H1 (cell line): ENCODE data around the gene CYB5R3. TPM values are rescaled to one million over a fixed set of nuclear protein-coding genes. Genes with fewer than 3 reads are reported as not detected.
A peak's percentile ranks its signal among the peaks of the same experiment; 100 is the strongest.

Experiments
- CTCF ChIA-PET: fragments of 300-600 bp; sonication (Branson Sonifier 250); formaldehyde crosslinking; loops from one replicate; lab custom pipeline; 2021; ENCODE audit not compliant: partially characterized antibody; lab: Charles Lee
- POLR2A ChIA-PET: fragments of 300-600 bp; sonication (Branson Sonifier 250); formaldehyde crosslinking; loops from one replicate; lab custom pipeline; 2021; ENCODE audit warnings: inconsistent platforms; ENCODE audit not compliant: partially characterized antibody; lab: Charles Lee
- DNase-seq, 2 experiments: peaks; one replicate each; pipeline versions ENCODE4 v3.0.0 to v3.0.0-alpha.2; 2010 to 2022; ENCODE audit warnings: low spot score in 2 of 2, low read depth in 1 of 2, mixed read lengths in 1 of 2
- FAIRE-seq: peaks from 2 replicates; lab custom pipeline; 2011; peaks lifted over from hg19 to GRCh38; lab: Jason Lieb, UNC
- H2AFZ ChIP-seq: 2 replicates; pipeline ENCODE4 v1.8.1; 2012; ENCODE audit warnings: low read length, inconsistent platforms
- H2AK5ac ChIP-seq: 2 replicates; pipeline ENCODE4 v1.6.1; 2013; ENCODE audit warnings: low read depth, low read length
- H2BK120ac ChIP-seq: replicated peaks from 2 replicates; pipeline ENCODE3; 2013; ENCODE audit warnings: low read depth, low read length, inconsistent platforms
- H2BK12ac ChIP-seq: 2 replicates; pipeline ENCODE4 v1.6.1; 2013; ENCODE audit warnings: low read depth, low read length
- H2BK15ac ChIP-seq: 2 replicates; pipeline ENCODE4 v1.6.1; 2013; ENCODE audit warnings: low read length
- H2BK20ac ChIP-seq: 2 replicates; pipeline ENCODE4 v1.6.1; 2013; ENCODE audit warnings: low read length
- H2BK5ac ChIP-seq: 2 replicates; pipeline ENCODE4 v1.6.1; 2013; ENCODE audit warnings: low read depth, low read length
- H3K14ac ChIP-seq: 2 replicates; pipeline ENCODE4 v1.6.1; 2013; ENCODE audit warnings: inconsistent platforms; ENCODE audit not compliant: insufficient read length
- H3K18ac ChIP-seq: 2 replicates; pipeline ENCODE4 v1.6.1; 2013; ENCODE audit warnings: low read length; ENCODE audit errors: extremely low read depth
- H3K23ac ChIP-seq: 2 replicates; pipeline ENCODE4 v1.6.1; 2013; ENCODE audit warnings: inconsistent platforms; ENCODE audit not compliant: insufficient read length
- H3K23me2 ChIP-seq: 2 replicates; pipeline ENCODE4 v1.6.1; 2013; ENCODE audit warnings: low read depth, low read length
- H3K27ac ChIP-seq: 2 replicates; pipeline ENCODE4 v1.6.1; 2011; ENCODE audit warnings: low read depth, low read length, inconsistent platforms
- H3K27me3 ChIP-seq, 4 experiments: replicated peaks in 1 of 4; 1 replicate in 1 of 4; 2 replicates in 3 of 4; pipeline versions ENCODE4 v1.6.1 to v1.8.1; 2011 to 2013; ENCODE audit warnings: low read length in 3 of 4, mild to moderate bottlenecking in 3 of 4, inconsistent platforms in 2 of 4, mixed read lengths in 2 of 4, moderate library complexity in 1 of 4; ENCODE audit not compliant: control insufficient read depth in 3 of 4, insufficient read depth in 3 of 4; ENCODE audit errors: extremely low read depth in 1 of 4
- H3K36me3 ChIP-seq, 4 experiments: 2 replicates each; pipeline versions ENCODE4 v1.6.1 to v1.8.1; 2011 to 2013; ENCODE audit warnings: mild to moderate bottlenecking in 4 of 4, low read length in 3 of 4, moderate library complexity in 2 of 4, control low read depth in 1 of 4, inconsistent platforms in 1 of 4; ENCODE audit not compliant: insufficient read depth in 4 of 4, control insufficient read depth in 2 of 4
- H3K4ac ChIP-seq: replicated peaks from 2 replicates; pipeline ENCODE3; 2013; ENCODE audit warnings: low read length, low read depth, mixed read lengths, inconsistent platforms; ENCODE audit not compliant: insufficient read length
- H3K4me1 ChIP-seq, 4 experiments: replicated peaks in 1 of 4; 1 replicate in 1 of 4; 2 replicates in 3 of 4; pipeline versions ENCODE4 v1.6.1 to v1.8.1; 2011 to 2013; ENCODE audit warnings: low read length in 3 of 4, inconsistent platforms in 2 of 4, mixed read lengths in 1 of 4; ENCODE audit not compliant: insufficient read depth in 4 of 4, control insufficient read depth in 3 of 4
- H3K4me2 ChIP-seq, 2 experiments: 2 replicates each; pipeline versions ENCODE4 v1.6.1 to v1.8.1; 2011 to 2013; ENCODE audit warnings: low read depth in 2 of 2, low read length in 2 of 2, control low read depth in 1 of 2, inconsistent platforms in 1 of 2, mild to moderate bottlenecking in 1 of 2; ENCODE audit not compliant: insufficient read depth in 1 of 2
- H3K4me3 ChIP-seq, 4 experiments: fragments of 200-600, 300-600 bp in 1 of 4; sonication (generic), shearing (Covaris generic), sonication (Bioruptor Twin) in 1 of 4; 2 replicates each; pipeline versions ENCODE4 v1.5.1 to v1.8.1; 2011 to 2016; ENCODE audit warnings: low read length in 4 of 4, low read depth in 3 of 4, control low read depth in 2 of 4, inconsistent platforms in 2 of 4, mild to moderate bottlenecking in 2 of 4, mixed read lengths in 1 of 4, moderate library complexity in 1 of 4; ENCODE audit not compliant: insufficient read depth in 2 of 4; ENCODE audit errors: extremely low read depth in 1 of 4
- H3K56ac ChIP-seq: replicated peaks from 2 replicates; pipeline ENCODE3; 2013; ENCODE audit warnings: low read depth, mild to moderate bottlenecking, mixed read lengths, low read length, inconsistent platforms; ENCODE audit not compliant: insufficient read length
- H3K79me1 ChIP-seq: 2 replicates; pipeline ENCODE4 v1.6.1; 2013; ENCODE audit warnings: low read depth, low read length, control low read depth
- H3K79me2 ChIP-seq, 2 experiments: 2 replicates each; pipeline versions ENCODE4 v1.6.1 to v1.8.1; 2012 to 2013; ENCODE audit warnings: low read length in 2 of 2, mild to moderate bottlenecking in 2 of 2, inconsistent platforms in 1 of 2; ENCODE audit not compliant: insufficient read depth in 2 of 2, control insufficient read depth in 1 of 2
- H3K9ac ChIP-seq, 4 experiments: replicated peaks in 1 of 4; 1 replicate in 1 of 4; 2 replicates in 3 of 4; pipeline versions ENCODE4 v1.6.1 to v1.8.1; 2011 to 2013; ENCODE audit warnings: low read depth in 3 of 4, low read length in 3 of 4, control low read depth in 2 of 4, mild to moderate bottlenecking in 2 of 4, moderate library complexity in 2 of 4, inconsistent platforms in 1 of 4; ENCODE audit errors: extremely low read depth in 1 of 4
- H3K9me3 ChIP-seq, 2 experiments: 2 replicates each; pipeline versions ENCODE4 v1.6.1 to v1.8.1; 2012 to 2013; ENCODE audit warnings: mild to moderate bottlenecking in 2 of 2, moderate library complexity in 2 of 2, control low read depth in 1 of 2, inconsistent platforms in 1 of 2, low read depth in 1 of 2, low read length in 1 of 2, mixed read lengths in 1 of 2; ENCODE audit not compliant: insufficient read depth in 2 of 2
- H4K20me1 ChIP-seq, 2 experiments: replicated peaks in 1 of 2; 2 replicates each; pipeline versions ENCODE3 to v1.8.1; 2011 to 2013; ENCODE audit warnings: inconsistent platforms in 2 of 2, low read length in 2 of 2, mild to moderate bottlenecking in 1 of 2; ENCODE audit not compliant: insufficient read depth in 2 of 2, control insufficient read depth in 1 of 2
- H4K5ac ChIP-seq: 2 replicates; pipeline ENCODE4 v1.6.1; 2013; ENCODE audit warnings: low read length, low read depth, mixed read lengths, inconsistent platforms; ENCODE audit not compliant: insufficient read length
- H4K8ac ChIP-seq: 2 replicates; pipeline ENCODE4 v1.8.0; 2013; ENCODE audit warnings: mild to moderate bottlenecking, moderate library complexity, low read length, inconsistent platforms; ENCODE audit not compliant: insufficient read depth; ENCODE audit errors: extremely low read depth
- H4K91ac ChIP-seq: replicated peaks from 2 replicates; pipeline ENCODE3; 2013; ENCODE audit warnings: low read length, mixed read lengths, inconsistent platforms; ENCODE audit not compliant: insufficient read length
- CEBPB ChIP-seq: IDR thresholded peaks from 2 replicates; pipeline ENCODE4 v1.6.1; 2012; ENCODE audit warnings: low read depth, low read length
- EZH2 ChIP-seq: fragments of 200-600 bp; sonication (generic); IDR thresholded peaks from 2 replicates; pipeline ENCODE4 v1.7.1; 2012; ENCODE audit warnings: low read depth, mild to moderate bottlenecking, moderate library complexity, low read length, inconsistent platforms; ENCODE audit not compliant: severe bottlenecking
- RFX5 ChIP-seq: IDR thresholded peaks from 2 replicates; pipeline ENCODE4 v1.6.1; 2011; ENCODE audit warnings: low read depth, low read length, improper control_type of control experiment, borderline replicate concordance
- SIN3A ChIP-seq, 2 experiments: IDR thresholded peaks in 1 of 2; conservative IDR thresholded peaks in 1 of 2; 2 replicates each; pipeline ENCODE4 v1.6.1; 2011 to 2012; ENCODE audit warnings: low read length in 2 of 2, improper control_type of control experiment in 1 of 2, low read depth in 1 of 2, mild to moderate bottlenecking in 1 of 2
- TAF1 ChIP-seq: IDR thresholded peaks from 2 replicates; pipeline ENCODE4 v1.6.1; 2011; ENCODE audit warnings: mild to moderate bottlenecking, low read depth, low read length
- WGBS, 2 experiments: shearing (Covaris generic) in 1 of 2; methylation state at CpG; one replicate each; pipeline versions ENCODE4 v1.1.6 to v1.1.7; 2013 to 2015; ENCODE audit warnings: low lambda C conversion rate in 2 of 2, mixed read lengths in 2 of 2, inconsistent platforms in 1 of 2, low coverage in 1 of 2, missing lambda C conversion rate in 1 of 2; ENCODE audit not compliant: insufficient replicate concordance in 2 of 2, insufficient coverage in 1 of 2, insufficient read length in 1 of 2; ENCODE audit errors: extremely low coverage in 1 of 2, missing lambda C conversion rate in 1 of 2; 5-methylcytosine and 5-hydroxymethylcytosine counted together
- polyA plus RNA-seq, 7 experiments: library from polyadenylated mRNA; depleted of rRNA in 3 of 7; stranded (reverse) in 5 of 7; unstranded in 2 of 7; fragments of >200 nt in 5 of 7; fragments of 200-250 nt in 2 of 7; gene quantifications; 1 replicate in 5 of 7; 2 replicates in 1 of 7; 4 replicates in 1 of 7; pipeline versions ENCODE4 v1.2.1 to v1.2.3, GENCODE V29; 2011 to 2013; ENCODE audit warnings: missing spikeins in 2 of 7, mixed read lengths in 2 of 7
- total RNA-seq: library from RNA; stranded (reverse); fragmentation: NEBNext Ultra II Directional; extraction: Animal tissue kit (Norgen Biotek cat#: 25700); gene quantifications from 2 replicates; pipeline ENCODE4 v1.2.1, GENCODE V29; 2021

The CYB5R3 gene
- total and polyA plus RNA-seq, 2 of the 8 experiments (the other 6 are each of a cell fraction or from before 2014, with no cell fraction given) = 75.3 to 113 TPM

- no peak overlapping the region for H3K27ac ChIP-seq
- FAIRE-seq = no peak
- no peak overlapping the region for H3K9ac ChIP-seq
Observed at GRCh38 chr22:42688241-42689211, 39.3 kb upstream of the CYB5R3 start.

More at GRCh38 chr22:42688241-42689211, 39.3 kb upstream of the CYB5R3 start:
- Histone ChIP-seq H3K4me3 (no peak overlapping the region), H3K4ac (no peak overlapping the region), H4K91ac (no peak overlapping the region), H3K23me2 (no peaks in the 10 kb centered on the region; the same call in 1 of the 2 replicates), H3K9me3 (no peaks in the 10 kb centered on the region), H2BK15ac (no peak overlapping the region; the same call in 1 of the 2 replicates), H3K36me3 (no peaks in the 10 kb centered on the region), H3K23ac (no peak overlapping the region), H2BK20ac (no peak overlapping the region), H2AFZ (no peak overlapping the region), H3K14ac (no peak overlapping the region), H2BK5ac (peak overlapping the region; percentile 35; the same call in 1 of the 2 replicates), H2AK5ac (no peak overlapping the region), H2BK120ac (no peak overlapping the region), H2BK12ac (peak overlapping the region; percentile 50; the same call in 1 of the 2 replicates), H3K79me1 (no peaks in the 10 kb centered on the region; the same call in 1 of the 2 replicates), H4K8ac (peak overlapping the region; percentile 80; the same call in 1 of the 2 replicates), H3K79me2 (no peaks in the 10 kb centered on the region), H3K18ac (peak overlapping the region; percentile 32; the same call in 1 of the 2 replicates), H3K27me3 (no peaks in the 10 kb centered on the region), H3K4me2 (no peak overlapping the region), H4K5ac (no peak overlapping the region), H3K4me1 (peaks cover 0 to 11% (median 4%) of the 10 kb centered on the region in 4 experiments; a peak in 4 of 7 replicates), H3K56ac (no peak overlapping the region), H4K20me1 (no peaks in the 10 kb centered on the region)
- CTCF ChIA-PET = interaction anchor here (1.6 kb wide), 1 partner anchor 179 kb away, joined by 4 read pairs; no protein-coding TSS in a partner anchor
- no peak for TF ChIP-seq RFX5
- TF ChIP-seq CEBPB = peak; percentile 37; the same call in 1 of the 2 replicates
- no peak for TF ChIP-seq SIN3A (conservative IDR thresholded peaks at IDR 0.05 in 1 of 2, IDR thresholded peaks at IDR 0.05 in 1 of 2; ENCODE audit: low read depth in 1 of 2, low read length in 2 of 2)
- no peak for TF ChIP-seq EZH2
- no peak for TF ChIP-seq TAF1
- POLR2A ChIA-PET = interaction anchor here (0.6 to 1.7 kb wide), 3 partner anchors 20 to 74 kb away, joined by 3 to 4 read pairs (median 3); partner anchors contain the start of gene POLDIP3
- no peak for DNase-seq
- WGBS, 2 experiments = 72% methylated on average over 24 of the region's 25 CpGs; no CpG with 5 or more reads in 1 of the 2 experiments
